ENCODE measurements around the gene CXCL1. TPM values are rescaled to one million over a fixed set of nuclear protein-coding genes. Genes with fewer than 3 reads are reported as not detected.

CXCL1 gene
- total RNA-seq, 2 experiments from 2014 or later = not detected

DNA sequence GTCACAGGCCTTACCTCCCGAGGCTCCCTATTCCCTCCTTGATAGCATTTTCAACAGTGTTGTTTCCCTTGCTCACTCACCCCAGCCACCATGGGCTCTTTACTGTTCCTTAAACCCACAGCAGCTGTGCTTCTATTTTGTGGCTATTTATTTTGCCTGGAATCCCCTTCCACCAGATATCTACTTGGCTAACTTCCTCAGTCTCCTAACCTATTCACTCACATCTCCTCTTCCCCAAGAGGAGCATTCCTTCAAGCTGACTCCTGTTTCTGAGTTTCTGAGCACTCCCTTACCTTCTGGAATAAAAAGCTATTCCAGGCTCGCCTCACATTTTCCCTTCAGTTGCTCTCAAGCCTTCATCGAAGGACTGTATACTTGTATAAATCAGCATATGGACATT lies 50.5 kb downstream of the CXCL1 start:
- Mint-ChIP-seq H3K4me1 (no peaks in the 10 kb centered on the region), H3K36me3 (ENCODE audit: low read depth) (no peaks in the 10 kb centered on the region), H3K27ac (no peak overlapping the region), H3K4me3 (no peak overlapping the region), H3K9me3 (no peaks in the 10 kb centered on the region), H3K27me3 (peaks cover 1% of the 10 kb centered on the region)
- DNase-seq = no peak
- POLR2A ChIA-PET = no interaction called here
- CTCF ChIA-PET = no interaction called here

Other genes with a start within 250 kb of the CXCL1 start
- under 1 TPM in 1 of 2 experiments, not detected in 1; 0.19 TPM for gene RASSF6, start 249.0 kb upstream of the CXCL1 start, total RNA-seq
- gene CXCL8, start 128.8 kb upstream of the CXCL1 start, total RNA-seq = under 1 TPM; 0.15 to 0.19 TPM
- gene CXCL6, start 32.7 kb upstream of the CXCL1 start, total RNA-seq = not detected
- not detected for gene PF4V1, start 16.1 kb upstream of the CXCL1 start, total RNA-seq
- not detected for gene PF4, start 112.6 kb downstream of the CXCL1 start, total RNA-seq
- gene PPBP, start 118.8 kb downstream of the CXCL1 start, total RNA-seq = not detected
- not detected for gene CXCL5, start 129.3 kb downstream of the CXCL1 start, total RNA-seq
- gene CXCL3, start 169.3 kb downstream of the CXCL1 start, total RNA-seq = not detected
- gene CXCL2, start 229.8 kb downstream of the CXCL1 start, total RNA-seq = under 1 TPM in 1 of 2 experiments, not detected in 1; 0.22 TPM

All from activated CD4-positive, alpha-beta T cell treated with anti-CD3 and anti-CD28 coated beads, Interleukin-2, amount 10 ng/mL, durations not matched to agents 7 days and 5 days (primary cell).